Trophoblast cell (in vitro differentiated cells and primary cell): ENCODE results near the gene DBI.

Experiments used
- DNase-seq, 2 donors: peaks; one replicate each; pipeline ENCODE4 v3.0.0-alpha.2; 2016
- H2AFZ ChIP-seq: 2 replicates; pipeline ENCODE4 v1.6.1; 2013; ENCODE audit warnings: low read length, moderate library complexity, mild to moderate bottlenecking; ENCODE audit not compliant: insufficient read depth, poor library complexity
- H2AK5ac ChIP-seq: 2 replicates; pipeline ENCODE4 v1.6.1; 2013; ENCODE audit warnings: mild to moderate bottlenecking, low read length
- H2BK120ac ChIP-seq: 2 replicates; pipeline ENCODE4 v1.6.1; 2013; ENCODE audit warnings: low read length, mild to moderate bottlenecking, moderate library complexity; ENCODE audit not compliant: insufficient read depth, poor library complexity
- H2BK12ac ChIP-seq: 2 replicates; pipeline ENCODE4 v1.6.1; 2013; ENCODE audit warnings: mild to moderate bottlenecking, low read length, moderate library complexity
- H2BK5ac ChIP-seq: 2 replicates; pipeline ENCODE4 v1.6.1; 2013; ENCODE audit warnings: low read length, low read depth, moderate library complexity, mild to moderate bottlenecking; ENCODE audit not compliant: poor library complexity
- H3K14ac ChIP-seq: 2 replicates; pipeline ENCODE4 v1.6.1; 2013; ENCODE audit warnings: mild to moderate bottlenecking, low read length
- H3K18ac ChIP-seq: 2 replicates; pipeline ENCODE4 v1.6.1; 2013; ENCODE audit warnings: mild to moderate bottlenecking, low read length
- H3K23ac ChIP-seq: 2 replicates; pipeline ENCODE4 v1.6.1; 2013; ENCODE audit warnings: low read length
- H3K27ac ChIP-seq: 2 replicates; pipeline ENCODE4 v1.5.1; 2013; ENCODE audit warnings: low read depth, mild to moderate bottlenecking, inconsistent platforms, low read length, moderate library complexity
- H3K27me3 ChIP-seq: 2 replicates; pipeline ENCODE4 v1.6.1; 2013; ENCODE audit warnings: inconsistent platforms, mild to moderate bottlenecking, low read length, moderate library complexity; ENCODE audit not compliant: insufficient read depth
- H3K36me3 ChIP-seq, 2 experiments: 1 replicate in 1 of 2; 2 replicates in 1 of 2; pipeline ENCODE4 v1.6.1; 2013; ENCODE audit warnings: low read length in 2 of 2, mild to moderate bottlenecking in 2 of 2, moderate library complexity in 1 of 2; ENCODE audit not compliant: insufficient read depth in 2 of 2, control insufficient read depth in 1 of 2
- H3K4ac ChIP-seq: 2 replicates; pipeline ENCODE4 v1.6.1; 2013; ENCODE audit warnings: low read depth, mild to moderate bottlenecking, low read length, moderate library complexity
- H3K4me1 ChIP-seq, 2 experiments: 1 replicate in 1 of 2; 2 replicates in 1 of 2; pipeline ENCODE4 v1.6.1; 2013; ENCODE audit warnings: low read length in 2 of 2, mild to moderate bottlenecking in 2 of 2, moderate library complexity in 1 of 2; ENCODE audit not compliant: insufficient read depth in 2 of 2, control insufficient read depth in 1 of 2
- H3K4me2 ChIP-seq: 2 replicates; pipeline ENCODE4 v1.6.1; 2013; ENCODE audit warnings: inconsistent platforms, mild to moderate bottlenecking, low read length, moderate library complexity
- H3K4me3 ChIP-seq: 2 replicates; pipeline ENCODE4 v1.5.1; 2013; ENCODE audit warnings: mild to moderate bottlenecking, low read depth, low read length, inconsistent platforms
- H3K79me1 ChIP-seq: one replicate; pipeline ENCODE4 v1.6.1; 2013; ENCODE audit warnings: low read length
- H3K79me2 ChIP-seq: 2 replicates; pipeline ENCODE4 v1.6.1; 2013; ENCODE audit warnings: low read length, mild to moderate bottlenecking; ENCODE audit not compliant: control insufficient read depth, insufficient read depth, poor library complexity
- H3K9ac ChIP-seq: 2 replicates; pipeline ENCODE4 v1.6.1; 2013; ENCODE audit warnings: mild to moderate bottlenecking, low read length
- H3K9me3 ChIP-seq: 2 replicates; pipeline ENCODE4 v1.6.1; 2013; ENCODE audit warnings: low read depth, mild to moderate bottlenecking, control low read depth, inconsistent platforms, low read length; ENCODE audit not compliant: insufficient read depth
- H4K12ac ChIP-seq: 2 replicates; pipeline ENCODE4 v1.6.1; 2013; ENCODE audit warnings: low read depth, mild to moderate bottlenecking, low read length, moderate library complexity
- H4K8ac ChIP-seq: 2 replicates; pipeline ENCODE4 v1.6.1; 2013; ENCODE audit warnings: low read depth, mild to moderate bottlenecking, low read length, moderate library complexity
- H4K91ac ChIP-seq: one replicate; pipeline ENCODE4 v1.6.1; 2013; ENCODE audit warnings: low read depth, mild to moderate bottlenecking, low read length, moderate library complexity
- WGBS: extraction: QIAGEN DNeasy Blood & Tissue Kit; methylation state at CpG from one replicate; pipeline ENCODE4 v1.1.7; 2013; ENCODE audit warnings: missing lambda C conversion rate; ENCODE audit not compliant: insufficient read length, insufficient coverage; ENCODE audit errors: extremely low coverage; 5-methylcytosine and 5-hydroxymethylcytosine counted together

Gene DBI

DNA sequence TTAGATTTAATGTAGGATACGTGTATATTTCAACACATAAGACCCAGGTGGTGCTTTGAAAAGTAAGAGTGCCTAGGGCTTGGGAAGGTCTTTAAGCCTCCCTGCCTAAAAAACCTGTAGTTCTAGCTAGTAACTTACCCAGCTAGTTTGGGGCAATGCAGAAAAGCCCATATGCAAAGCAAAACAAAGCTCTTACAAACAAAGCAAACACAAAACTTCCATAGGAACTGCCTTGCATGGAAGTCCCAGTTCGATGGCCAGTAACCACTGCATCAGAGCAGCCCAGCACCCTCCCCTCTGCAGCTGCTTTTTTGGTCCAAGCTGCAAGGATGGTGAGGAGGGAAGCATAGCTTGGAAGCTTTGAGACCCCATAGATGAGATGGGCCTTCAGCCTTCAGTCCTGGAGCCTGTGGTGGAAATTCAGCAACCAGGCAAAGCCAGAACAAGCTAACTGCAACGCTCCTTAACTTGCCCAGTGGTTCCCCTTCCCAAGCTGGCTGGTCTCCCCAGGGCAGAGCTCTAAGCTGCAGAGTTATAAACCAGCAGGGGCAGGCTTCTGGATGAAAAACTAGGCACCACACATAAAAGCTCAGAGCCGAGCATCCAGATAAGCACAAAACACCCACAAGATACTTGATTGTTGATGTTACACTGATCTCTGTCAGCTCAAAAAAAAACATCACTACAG is 16.3 kb upstream of the DBI start:
- Histone ChIP-seq H3K9ac (no peak overlapping the region), H3K79me2 (no peaks in the 10 kb centered on the region), H2AK5ac (no peak overlapping the region), H3K4me1 (peaks cover 5 to 9% of the 10 kb centered on the region in 2 experiments), H3K27ac (no peak overlapping the region), H3K27me3 (no peaks in the 10 kb centered on the region), H3K9me3 (no peaks in the 10 kb centered on the region), H3K4me2 (no peak overlapping the region), H3K14ac (no peak overlapping the region), H3K4me3 (no peak overlapping the region), H3K4ac (no peak overlapping the region), H3K79me1 (no peaks in the 10 kb centered on the region), H4K91ac (no peak overlapping the region), H3K18ac (no peak overlapping the region), H4K12ac (no peak overlapping the region), H3K36me3 (no peaks in the 10 kb centered on the region), H2BK120ac (no peak overlapping the region), H2AFZ (no peak overlapping the region), H4K8ac (no peak overlapping the region), H2BK12ac (no peak overlapping the region), H3K23ac (no peak overlapping the region), H2BK5ac (no peak overlapping the region)
- DNase-seq: no peak
- no CpG with 5 or more reads among the region's 4 CpGs for WGBS

DNA sequence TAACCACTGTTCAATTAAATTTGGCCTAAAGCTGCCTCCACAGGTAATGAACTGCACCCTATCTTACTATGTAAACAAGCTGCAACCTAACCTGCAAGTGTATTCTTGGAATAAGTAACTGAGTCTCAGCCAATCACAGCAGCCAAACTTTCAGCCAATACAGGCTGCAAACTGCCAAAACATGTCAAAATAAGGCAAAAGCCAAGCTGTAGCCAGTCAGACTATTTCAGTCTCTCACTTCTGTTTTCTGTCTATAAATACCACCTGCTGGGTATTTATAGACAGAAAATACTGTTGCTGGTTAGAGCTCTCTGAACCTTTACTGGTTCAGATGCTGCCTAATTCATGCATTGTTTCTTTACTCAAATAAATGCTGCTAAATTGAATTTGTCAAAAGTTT is 14.4 kb upstream of the DBI start:
- H3K4me3 ChIP-seq: no peak overlapping the region
- H4K8ac ChIP-seq: no peak overlapping the region
- H2AFZ ChIP-seq: no peak overlapping the region
- no peak overlapping the region for H3K14ac ChIP-seq
- H4K91ac ChIP-seq: no peak overlapping the region
- H3K27me3 ChIP-seq: no peaks in the 10 kb centered on the region
- H3K79me2 ChIP-seq: no peaks in the 10 kb centered on the region
- no peak overlapping the region for H2BK120ac ChIP-seq
- H2BK5ac ChIP-seq: no peak overlapping the region
- H3K23ac ChIP-seq: no peak overlapping the region
- no peak overlapping the region for H3K27ac ChIP-seq
- peaks cover 5 to 9% of the 10 kb centered on the region in 2 experiments for H3K4me1 ChIP-seq
- no peak overlapping the region for H4K12ac ChIP-seq
- no peaks in the 10 kb centered on the region for H3K9me3 ChIP-seq
- no peaks in the 10 kb centered on the region for H3K36me3 ChIP-seq
- H3K79me1 ChIP-seq: no peaks in the 10 kb centered on the region
- DNase-seq: no peak
- H2AK5ac ChIP-seq: no peak overlapping the region
- H3K18ac ChIP-seq: no peak overlapping the region
- no peak overlapping the region for H2BK12ac ChIP-seq
- H3K4me2 ChIP-seq: no peak overlapping the region
- no peak overlapping the region for H3K9ac ChIP-seq
- no peak overlapping the region for H3K4ac ChIP-seq

DNA sequence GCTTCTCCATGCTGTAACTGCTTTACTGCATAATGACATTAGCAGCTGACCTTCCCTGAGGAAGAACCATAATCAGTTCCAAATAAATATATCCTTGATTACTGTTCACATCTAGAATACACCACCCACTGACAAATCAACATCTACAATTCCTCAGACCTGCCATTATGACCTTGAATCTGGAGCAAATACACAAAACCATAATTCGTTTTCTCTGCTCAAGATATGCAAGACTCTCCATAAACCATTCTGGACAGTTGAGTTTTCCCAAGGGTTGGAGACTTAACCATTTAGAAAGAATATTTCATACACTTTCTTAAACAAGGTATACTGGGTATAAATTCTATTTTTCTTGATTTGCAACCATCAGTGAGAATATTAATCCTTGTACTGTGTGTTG is 11.9 kb upstream of the DBI start:
- Histone ChIP-seq H3K4ac (no peak overlapping the region), H3K4me3 (no peak overlapping the region), H3K14ac (no peak overlapping the region), H2BK12ac (no peak overlapping the region), H3K9ac (no peak overlapping the region), H3K27ac (no peak overlapping the region), H3K36me3 (no peaks in the 10 kb centered on the region), H2AK5ac (no peak overlapping the region), H3K79me2 (no peaks in the 10 kb centered on the region), H3K79me1 (no peaks in the 10 kb centered on the region), H3K4me1 (peaks cover 0 to 3% of the 10 kb centered on the region in 2 experiments), H3K9me3 (no peaks in the 10 kb centered on the region), H3K23ac (no peak overlapping the region), H2BK120ac (no peak overlapping the region), H4K12ac (no peak overlapping the region), H4K8ac (no peak overlapping the region), H2BK5ac (no peak overlapping the region), H3K4me2 (no peak overlapping the region), H4K91ac (no peak overlapping the region), H3K27me3 (no peaks in the 10 kb centered on the region), H2AFZ (no peak overlapping the region), H3K18ac (no peak overlapping the region)
- DNase-seq: no peak
- no CpG with 5 or more reads among the region's 1 CpG for WGBS

DNA sequence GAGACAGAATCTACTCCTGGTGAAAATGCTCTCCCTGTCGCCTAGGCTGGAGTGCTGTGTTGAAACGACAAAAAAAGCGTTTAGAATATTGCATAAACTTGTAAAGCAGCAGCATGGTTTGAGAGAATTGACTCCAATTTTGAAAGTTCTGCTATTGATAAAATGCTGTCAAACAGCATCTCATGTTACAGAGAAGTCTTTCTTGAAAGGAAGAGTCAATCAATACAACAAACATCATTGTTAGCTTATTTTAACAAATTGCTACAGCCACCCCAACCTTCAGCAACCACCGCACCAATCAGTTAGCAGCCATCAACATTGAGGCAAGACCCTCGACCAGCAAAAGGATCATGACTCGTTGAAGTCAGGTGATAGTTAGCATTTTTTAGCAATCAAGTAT is 7.0 kb upstream of the DBI start:
- no peaks in the 10 kb centered on the region for H3K4me1 ChIP-seq
- no peak overlapping the region for H2AK5ac ChIP-seq
- no CpG with 5 or more reads among the region's 6 CpGs for WGBS

More for the DNA sequence above, 7.0 kb upstream of the DBI start:
- H3K4me2 ChIP-seq: no peak overlapping the region
- H3K23ac ChIP-seq: no peak overlapping the region
- no peaks in the 10 kb centered on the region for H3K36me3 ChIP-seq
- no peak overlapping the region for H3K4me3 ChIP-seq
- H3K4ac ChIP-seq: no peak overlapping the region
- no peak overlapping the region for H3K9ac ChIP-seq
- H2BK12ac ChIP-seq: no peak overlapping the region
- H2BK120ac ChIP-seq: no peak overlapping the region
- H3K14ac ChIP-seq: no peak overlapping the region
- H4K91ac ChIP-seq: no peak overlapping the region
- H4K8ac ChIP-seq: no peak overlapping the region
- no peaks in the 10 kb centered on the region for H3K79me2 ChIP-seq
- H2AFZ ChIP-seq: no peak overlapping the region
- H3K27ac ChIP-seq: no peak overlapping the region
- H3K9me3 ChIP-seq: no peaks in the 10 kb centered on the region
- H2BK5ac ChIP-seq: no peak overlapping the region
- no peak overlapping the region for H4K12ac ChIP-seq
- DNase-seq: no peak
- H3K27me3 ChIP-seq: no peaks in the 10 kb centered on the region
- no peak overlapping the region for H3K18ac ChIP-seq
- no peaks in the 10 kb centered on the region for H3K79me1 ChIP-seq
